Measurements from ENCODE around the gene GPSM1. TPM values are rescaled to one million over a fixed set of nuclear protein-coding genes. Genes with fewer than 3 reads are reported as not detected.

GPSM1 gene
- total and polyA plus RNA-seq, 4 donors: 29.2 to 116 (median 92.1) TPM

GRCh38 chr9:136387217-136387616 lies 59.9 kb downstream of the GPSM1 start:
- no peaks in the 10 kb centered on the region for H3K4me1 ChIP-seq (ENCODE audit: control insufficient read depth, insufficient read depth, low read length)
- H3K27ac ChIP-seq (ENCODE audit: low read depth, low read length): no peak overlapping the region
- H3K36me3 ChIP-seq (ENCODE audit: control insufficient read depth, insufficient read depth, low read length): peaks cover 92% of the 10 kb centered on the region
- no peaks in the 10 kb centered on the region for H3K27me3 ChIP-seq (ENCODE audit: control insufficient read depth, insufficient read depth, low read length)
- H3K4me3 ChIP-seq (ENCODE audit: low read depth, low read length): no peak overlapping the region
- no peak for DNase-seq (ENCODE audit: low read depth in 4 of 6, low spot score in 6 of 6)
- H3K9me3 ChIP-seq (ENCODE audit: control insufficient read depth, insufficient read depth, low read length): no peaks in the 10 kb centered on the region
- 96% methylated on average over 19 of the region's 19 CpGs for WGBS (ENCODE audit: insufficient coverage)

- WGBS (ENCODE audit: insufficient coverage): 89% methylated on average over 11 of the region's 14 CpGs
Observed at GRCh38 chr9:136389396-136389795, 62.1 kb downstream of the GPSM1 start.

GRCh38 chr9:136391737-136392537 lies 64.6 kb downstream of the GPSM1 start:
- 94% methylated on average over 28 of the region's 28 CpGs for WGBS (ENCODE audit: insufficient coverage)
- peaks cover 96% of the 10 kb centered on the region for H3K36me3 ChIP-seq (ENCODE audit: control insufficient read depth, insufficient read depth, low read length)

More at GRCh38 chr9:136389396-136389795, 62.1 kb downstream of the GPSM1 start:
- Histone ChIP-seq H3K27ac (ENCODE audit: low read depth, low read length) (no peak overlapping the region), H3K9me3 (ENCODE audit: control insufficient read depth, insufficient read depth, low read length) (no peaks in the 10 kb centered on the region), H3K4me3 (ENCODE audit: low read depth, low read length) (no peak overlapping the region), H3K27me3 (ENCODE audit: control insufficient read depth, insufficient read depth, low read length) (no peaks in the 10 kb centered on the region), H3K36me3 (ENCODE audit: control insufficient read depth, insufficient read depth, low read length) (peaks cover 92% of the 10 kb centered on the region), H3K4me1 (ENCODE audit: control insufficient read depth, insufficient read depth, low read length) (no peaks in the 10 kb centered on the region)
- DNase-seq (ENCODE audit: low read depth in 4 of 6, low spot score in 6 of 6): no peak

GRCh38 chr9:136392538-136393449 lies 65.5 kb downstream of the GPSM1 start:
- no peak overlapping the region for H3K27ac ChIP-seq (ENCODE audit: low read depth, low read length)
- H3K27me3 ChIP-seq (ENCODE audit: control insufficient read depth, insufficient read depth, low read length): no peaks in the 10 kb centered on the region
- no peaks in the 10 kb centered on the region for H3K4me1 ChIP-seq (ENCODE audit: control insufficient read depth, insufficient read depth, low read length)
- DNase-seq (ENCODE audit: low read depth in 4 of 6, low spot score in 6 of 6): no peak
- H3K36me3 ChIP-seq (ENCODE audit: control insufficient read depth, insufficient read depth, low read length): peaks cover 95% of the 10 kb centered on the region
- no peak overlapping the region for H3K4me3 ChIP-seq (ENCODE audit: low read depth, low read length)
- no peaks in the 10 kb centered on the region for H3K9me3 ChIP-seq (ENCODE audit: control insufficient read depth, insufficient read depth, low read length)
- WGBS (ENCODE audit: insufficient coverage): 94% methylated on average over 21 of the region's 21 CpGs

More at GRCh38 chr9:136391737-136392537, 64.6 kb downstream of the GPSM1 start:
- no peaks in the 10 kb centered on the region for H3K9me3 ChIP-seq (ENCODE audit: control insufficient read depth, insufficient read depth, low read length)
- H3K27me3 ChIP-seq (ENCODE audit: control insufficient read depth, insufficient read depth, low read length): no peaks in the 10 kb centered on the region
- no peak for DNase-seq (ENCODE audit: low read depth in 4 of 6, low spot score in 6 of 6)
- no peak overlapping the region for H3K4me3 ChIP-seq (ENCODE audit: low read depth, low read length)
- H3K4me1 ChIP-seq (ENCODE audit: control insufficient read depth, insufficient read depth, low read length): no peaks in the 10 kb centered on the region
- no peak overlapping the region for H3K27ac ChIP-seq (ENCODE audit: low read depth, low read length)

GRCh38 chr9:136393531-136393930 lies 66.2 kb downstream of the GPSM1 start:
- WGBS (ENCODE audit: insufficient coverage): 95% methylated on average over 17 of the region's 17 CpGs
- peaks cover 95% of the 10 kb centered on the region for H3K36me3 ChIP-seq (ENCODE audit: control insufficient read depth, insufficient read depth, low read length)
- H3K27me3 ChIP-seq (ENCODE audit: control insufficient read depth, insufficient read depth, low read length): no peaks in the 10 kb centered on the region
- DNase-seq (ENCODE audit: low read depth in 4 of 6, low spot score in 6 of 6): no peak
- H3K9me3 ChIP-seq (ENCODE audit: control insufficient read depth, insufficient read depth, low read length): no peaks in the 10 kb centered on the region
- H3K4me1 ChIP-seq (ENCODE audit: control insufficient read depth, insufficient read depth, low read length): peaks cover 4% of the 10 kb centered on the region
- no peak overlapping the region for H3K27ac ChIP-seq (ENCODE audit: low read depth, low read length)
- H3K4me3 ChIP-seq (ENCODE audit: low read depth, low read length): no peak overlapping the region

- peaks cover 93% of the 10 kb centered on the region for H3K36me3 ChIP-seq (ENCODE audit: control insufficient read depth, insufficient read depth, low read length)
- no peaks in the 10 kb centered on the region for H3K27me3 ChIP-seq (ENCODE audit: control insufficient read depth, insufficient read depth, low read length)
- H3K9me3 ChIP-seq (ENCODE audit: control insufficient read depth, insufficient read depth, low read length): no peaks in the 10 kb centered on the region
- H3K4me1 ChIP-seq (ENCODE audit: control insufficient read depth, insufficient read depth, low read length): peaks cover 13% of the 10 kb centered on the region
- H3K27ac ChIP-seq (ENCODE audit: low read depth, low read length): no peak overlapping the region
- H3K4me3 ChIP-seq (ENCODE audit: low read depth, low read length): no peak overlapping the region
- WGBS (ENCODE audit: insufficient coverage): 98% methylated on average over 20 of the region's 21 CpGs
- DNase-seq (ENCODE audit: low read depth in 4 of 6, low spot score in 6 of 6): no peak
Observed at GRCh38 chr9:136394312-136395019, 67.1 kb downstream of the GPSM1 start.

- no peaks in the 10 kb centered on the region for H3K27me3 ChIP-seq (ENCODE audit: control insufficient read depth, insufficient read depth, low read length)
- no peak for DNase-seq (ENCODE audit: low read depth in 4 of 6, low spot score in 6 of 6)
Observed at GRCh38 chr9:136395020-136395340, 67.6 kb downstream of the GPSM1 start.

GRCh38 chr9:136395345-136396218 lies 68.2 kb downstream of the GPSM1 start:
- peaks cover 19% of the 10 kb centered on the region for H3K4me1 ChIP-seq (ENCODE audit: control insufficient read depth, insufficient read depth, low read length)
- no peak for DNase-seq (ENCODE audit: low read depth in 4 of 6, low spot score in 6 of 6)
- no peak overlapping the region for H3K27ac ChIP-seq (ENCODE audit: low read depth, low read length)
- no peak overlapping the region for H3K4me3 ChIP-seq (ENCODE audit: low read depth, low read length)
- H3K36me3 ChIP-seq (ENCODE audit: control insufficient read depth, insufficient read depth, low read length): peaks cover 81% of the 10 kb centered on the region
- WGBS (ENCODE audit: insufficient coverage): 93% methylated on average over 26 of the region's 26 CpGs
- H3K9me3 ChIP-seq (ENCODE audit: control insufficient read depth, insufficient read depth, low read length): no peaks in the 10 kb centered on the region
- H3K27me3 ChIP-seq (ENCODE audit: control insufficient read depth, insufficient read depth, low read length): no peaks in the 10 kb centered on the region

More at GRCh38 chr9:136395020-136395340, 67.6 kb downstream of the GPSM1 start:
- H3K36me3 ChIP-seq (ENCODE audit: control insufficient read depth, insufficient read depth, low read length): peaks cover 87% of the 10 kb centered on the region
- 97% methylated on average over 13 of the region's 13 CpGs for WGBS (ENCODE audit: insufficient coverage)
- H3K27ac ChIP-seq (ENCODE audit: low read depth, low read length): no peak overlapping the region
- H3K9me3 ChIP-seq (ENCODE audit: control insufficient read depth, insufficient read depth, low read length): no peaks in the 10 kb centered on the region
- peaks cover 14% of the 10 kb centered on the region for H3K4me1 ChIP-seq (ENCODE audit: control insufficient read depth, insufficient read depth, low read length)
- no peak overlapping the region for H3K4me3 ChIP-seq (ENCODE audit: low read depth, low read length)

GRCh38 chr9:136396219-136396515 lies 68.8 kb downstream of the GPSM1 start:
- H3K9me3 ChIP-seq (ENCODE audit: control insufficient read depth, insufficient read depth, low read length): no peaks in the 10 kb centered on the region
- no peaks in the 10 kb centered on the region for H3K27me3 ChIP-seq (ENCODE audit: control insufficient read depth, insufficient read depth, low read length)
- no peak overlapping the region for H3K4me3 ChIP-seq (ENCODE audit: low read depth, low read length)
- WGBS (ENCODE audit: insufficient coverage): 100% methylated on average over 2 of the region's 4 CpGs
- H3K4me1 ChIP-seq (ENCODE audit: control insufficient read depth, insufficient read depth, low read length): peaks cover 21% of the 10 kb centered on the region
- H3K27ac ChIP-seq (ENCODE audit: low read depth, low read length): no peak overlapping the region
- no peak for DNase-seq (ENCODE audit: low read depth in 4 of 6, low spot score in 6 of 6)
- H3K36me3 ChIP-seq (ENCODE audit: control insufficient read depth, insufficient read depth, low read length): peaks cover 79% of the 10 kb centered on the region
